Measurements from ENCODE around the gene DLG2. TPM values are rescaled to one million over a fixed set of nuclear protein-coding genes. Genes with fewer than 3 reads are reported as not detected.

Gene DLG2
- polyA plus RNA-seq, 6 donors from 2014 or later: 0.93 to 2.4 (median 1.3) TPM

GRCh38 chr11:84922212-84922805 lies 704.8 kb downstream of the DLG2 start:
- Mint-ChIP-seq H3K4me1 (peaks cover 0 to 14% (median 3%) of the 10 kb centered on the region in 3 donors), H3K9me3 (peaks cover 0 to 4% (median 0%) of the 10 kb centered on the region in 7 donors), H3K4me3 (peak overlapping the region in 6 of 8 donors; percentile 35 to 85 (median 74)), H3K27ac (no peak overlapping the region), H3K27me3 (peaks cover 0 to 5% (median 0%) of the 10 kb centered on the region in 3 donors), H3K36me3 (no peaks in the 10 kb centered on the region)
- no peak for DNase-seq
- ATAC-seq (ENCODE audit: low read depth in 2 of 2): no peak

GRCh38 chr11:84914511-84914910 lies 712.6 kb downstream of the DLG2 start:
- no peak overlapping the region for H3K27ac Mint-ChIP-seq
- H3K4me1 Mint-ChIP-seq: no peaks in the 10 kb centered on the region
- peaks cover 0 to 10% of the 10 kb centered on the region in 2 donors for H3K36me3 Mint-ChIP-seq
- ATAC-seq (ENCODE audit: low read depth in 2 of 2): no peak
- no peak for DNase-seq
- no peak overlapping the region for H3K4me3 Mint-ChIP-seq
- no peaks in the 10 kb centered on the region for H3K27me3 Mint-ChIP-seq
- peaks cover 0 to 13% (median 6%) of the 10 kb centered on the region in 7 donors for H3K9me3 Mint-ChIP-seq

GRCh38 chr11:84909740-84910139 lies 717.4 kb downstream of the DLG2 start:
- H3K36me3 Mint-ChIP-seq: no peaks in the 10 kb centered on the region
- H3K9me3 Mint-ChIP-seq: peaks cover 0 to 10% (median 0%) of the 10 kb centered on the region in 7 donors

DNA sequence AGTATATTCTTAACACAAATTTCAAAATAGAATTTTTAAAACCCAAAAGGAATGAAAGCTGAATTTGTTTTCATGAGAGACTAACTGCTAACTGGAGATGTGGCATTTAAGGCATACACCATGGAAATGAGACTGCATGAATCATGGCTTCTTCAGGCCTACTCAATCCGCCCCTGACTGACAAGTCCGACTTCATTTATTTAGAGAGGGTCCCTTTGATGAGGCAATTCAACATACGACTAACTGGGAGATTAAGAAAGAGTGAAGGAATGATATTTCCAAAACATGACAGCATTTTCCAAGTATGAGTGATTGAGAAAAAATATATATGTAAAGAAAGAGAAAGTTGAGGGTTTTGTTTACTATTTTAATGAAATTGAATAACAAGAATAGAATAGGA lies 720.1 kb downstream of the DLG2 start:
- Mint-ChIP-seq H3K9me3 (peaks cover 0 to 10% (median 2%) of the 10 kb centered on the region in 7 donors), H3K27me3 (no peaks in the 10 kb centered on the region), H3K27ac (no peak overlapping the region), H3K4me3 (no peak overlapping the region), H3K4me1 (no peaks in the 10 kb centered on the region), H3K36me3 (no peaks in the 10 kb centered on the region)
- ATAC-seq (ENCODE audit: low read depth in 2 of 2) (no peak), DNase-seq (no peak)

More at GRCh38 chr11:84909740-84910139, 717.4 kb downstream of the DLG2 start:
- no peak overlapping the region for H3K27ac Mint-ChIP-seq
- H3K4me1 Mint-ChIP-seq: no peaks in the 10 kb centered on the region
- no peak for ATAC-seq (ENCODE audit: low read depth in 2 of 2)
- no peak for DNase-seq
- no peaks in the 10 kb centered on the region for H3K27me3 Mint-ChIP-seq
- no peak overlapping the region for H3K4me3 Mint-ChIP-seq

DNA sequence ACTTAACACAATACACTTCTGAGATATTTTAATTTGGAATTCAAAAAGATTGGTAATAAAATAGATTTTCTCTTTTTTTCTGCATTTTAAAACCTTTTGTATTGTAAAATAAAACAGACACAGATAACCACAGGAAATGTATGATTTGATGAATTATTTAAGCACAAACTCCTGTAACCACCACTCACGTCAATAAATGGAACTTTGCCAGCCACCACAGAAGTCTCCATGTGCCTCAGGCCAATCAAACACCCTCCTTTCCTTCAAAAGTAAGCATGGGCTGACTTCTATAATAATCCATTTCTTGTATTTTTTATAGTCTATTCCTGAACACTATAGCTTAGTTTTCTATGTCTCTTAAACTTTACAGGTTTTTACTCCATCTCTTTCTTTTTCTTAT lies 721.7 kb downstream of the DLG2 start:
- no peaks in the 10 kb centered on the region for H3K36me3 Mint-ChIP-seq
- DNase-seq (no peak), ATAC-seq (ENCODE audit: low read depth in 2 of 2) (no peak)
- no peak overlapping the region for H3K4me3 Mint-ChIP-seq
- H3K9me3 Mint-ChIP-seq: peaks cover 0 to 6% (median 2%) of the 10 kb centered on the region in 7 donors
- no peaks in the 10 kb centered on the region for H3K4me1 Mint-ChIP-seq
- H3K27me3 Mint-ChIP-seq: no peaks in the 10 kb centered on the region
- no peak overlapping the region for H3K27ac Mint-ChIP-seq

DNA sequence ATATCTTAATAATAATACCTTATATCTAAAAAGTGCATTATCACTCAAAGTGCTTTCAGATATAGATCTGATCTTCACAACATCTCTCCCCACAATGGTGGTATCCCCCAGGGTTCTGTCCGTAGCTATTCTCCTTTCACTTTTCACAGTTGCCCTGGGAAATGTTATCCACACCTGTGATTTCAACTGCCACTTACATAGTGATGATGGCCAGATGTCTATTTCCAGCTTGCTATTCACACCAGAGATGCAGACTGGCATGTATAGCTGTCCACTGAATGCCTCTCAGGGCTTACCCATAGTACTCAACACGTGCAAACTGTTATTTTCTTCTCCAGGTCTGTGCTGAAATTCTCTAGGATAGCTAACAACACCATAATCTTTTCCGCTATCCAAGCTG lies 724.7 kb downstream of the DLG2 start:
- H3K9me3 Mint-ChIP-seq: peaks cover 0 to 5% (median 0%) of the 10 kb centered on the region in 7 donors
- H3K36me3 Mint-ChIP-seq: no peaks in the 10 kb centered on the region
- no peak overlapping the region for H3K27ac Mint-ChIP-seq

GRCh38 chr11:84901991-84902390 lies 725.2 kb downstream of the DLG2 start:
- Mint-ChIP-seq H3K4me1 (no peaks in the 10 kb centered on the region), H3K36me3 (no peaks in the 10 kb centered on the region), H3K4me3 (no peak overlapping the region), H3K9me3 (peaks cover 0 to 5% (median 0%) of the 10 kb centered on the region in 7 donors), H3K27me3 (no peaks in the 10 kb centered on the region), H3K27ac (no peak overlapping the region)
- DNase-seq: no peak
- no peak for ATAC-seq (ENCODE audit: low read depth in 2 of 2)

More for the DNA sequence above, 724.7 kb downstream of the DLG2 start:
- Mint-ChIP-seq H3K4me1 (no peaks in the 10 kb centered on the region), H3K4me3 (no peak overlapping the region), H3K27me3 (no peaks in the 10 kb centered on the region)
- no peak for ATAC-seq (ENCODE audit: low read depth in 2 of 2)
- no peak for DNase-seq

GRCh38 chr11:84899740-84900139 lies 727.4 kb downstream of the DLG2 start:
- no peaks in the 10 kb centered on the region for H3K36me3 Mint-ChIP-seq
- H3K9me3 Mint-ChIP-seq: peaks cover 0 to 5% (median 0%) of the 10 kb centered on the region in 7 donors
- ATAC-seq (ENCODE audit: low read depth in 2 of 2) (no peak), DNase-seq (no peak)
- no peaks in the 10 kb centered on the region for H3K27me3 Mint-ChIP-seq
- H3K4me3 Mint-ChIP-seq: no peak overlapping the region
- no peaks in the 10 kb centered on the region for H3K4me1 Mint-ChIP-seq
- H3K27ac Mint-ChIP-seq: no peak overlapping the region

GRCh38 chr11:84899134-84899533 lies 728.0 kb downstream of the DLG2 start:
- peaks cover 0 to 5% (median 0%) of the 10 kb centered on the region in 7 donors for H3K9me3 Mint-ChIP-seq
- DNase-seq (no peak), ATAC-seq (ENCODE audit: low read depth in 2 of 2) (no peak)
- H3K4me3 Mint-ChIP-seq: no peak overlapping the region
- no peaks in the 10 kb centered on the region for H3K27me3 Mint-ChIP-seq
- no peaks in the 10 kb centered on the region for H3K36me3 Mint-ChIP-seq
- no peak overlapping the region for H3K27ac Mint-ChIP-seq
- H3K4me1 Mint-ChIP-seq: no peaks in the 10 kb centered on the region

DNA sequence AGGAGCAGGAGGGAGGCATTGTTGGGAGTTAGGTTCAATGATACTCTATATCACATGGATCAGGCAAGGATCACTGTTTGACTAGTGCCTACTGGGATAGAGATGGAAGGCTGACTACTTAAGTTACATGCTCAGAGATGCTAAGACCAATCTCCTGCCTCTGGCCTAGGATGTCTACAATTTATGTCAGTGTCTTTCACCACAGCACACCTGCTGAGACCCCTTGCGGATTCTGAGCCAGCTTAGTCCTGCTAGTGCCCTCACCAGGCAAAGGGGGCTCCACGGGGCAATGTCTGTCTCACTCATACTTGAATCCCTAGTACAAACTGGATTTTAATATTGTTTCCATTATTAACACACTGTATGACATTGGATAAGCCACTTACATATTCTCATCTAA lies 732.5 kb downstream of the DLG2 start:
- DNase-seq (no peak), ATAC-seq (ENCODE audit: low read depth in 2 of 2) (no peak)
- Mint-ChIP-seq H3K36me3 (no peaks in the 10 kb centered on the region), H3K27me3 (no peaks in the 10 kb centered on the region), H3K4me3 (no peak overlapping the region), H3K4me1 (no peaks in the 10 kb centered on the region), H3K27ac (no peak overlapping the region), H3K9me3 (peaks cover 0 to 4% (median 0%) of the 10 kb centered on the region in 7 donors)

DNA sequence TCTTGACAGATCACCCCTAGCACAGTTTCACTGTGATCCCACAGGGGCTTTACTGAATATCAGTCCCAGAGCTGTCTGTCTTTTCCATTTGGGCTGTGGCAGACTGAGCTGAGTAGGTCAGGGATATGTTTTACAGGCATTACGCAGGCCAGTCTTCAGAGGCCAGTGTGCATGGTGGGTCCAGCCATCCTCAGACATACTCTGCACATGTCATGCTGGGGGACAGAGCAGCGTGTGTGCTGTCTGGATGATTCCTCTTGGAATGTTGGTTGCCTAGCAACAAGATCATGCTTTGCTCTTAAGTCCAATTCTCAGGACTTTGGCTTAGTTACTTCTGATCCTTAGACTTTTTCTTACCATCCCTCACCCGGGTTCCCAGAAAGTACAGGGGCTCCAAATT lies 736.5 kb downstream of the DLG2 start:
- DNase-seq: no peak
- H3K27me3 Mint-ChIP-seq: no peaks in the 10 kb centered on the region
- H3K4me1 Mint-ChIP-seq: no peaks in the 10 kb centered on the region
- H3K36me3 Mint-ChIP-seq: no peaks in the 10 kb centered on the region
- H3K27ac Mint-ChIP-seq: no peak overlapping the region
- no peak overlapping the region for H3K4me3 Mint-ChIP-seq
- H3K9me3 Mint-ChIP-seq: peaks cover 0 to 5% (median 0%) of the 10 kb centered on the region in 7 donors
- no peak for ATAC-seq (ENCODE audit: low read depth in 2 of 2)

DNA sequence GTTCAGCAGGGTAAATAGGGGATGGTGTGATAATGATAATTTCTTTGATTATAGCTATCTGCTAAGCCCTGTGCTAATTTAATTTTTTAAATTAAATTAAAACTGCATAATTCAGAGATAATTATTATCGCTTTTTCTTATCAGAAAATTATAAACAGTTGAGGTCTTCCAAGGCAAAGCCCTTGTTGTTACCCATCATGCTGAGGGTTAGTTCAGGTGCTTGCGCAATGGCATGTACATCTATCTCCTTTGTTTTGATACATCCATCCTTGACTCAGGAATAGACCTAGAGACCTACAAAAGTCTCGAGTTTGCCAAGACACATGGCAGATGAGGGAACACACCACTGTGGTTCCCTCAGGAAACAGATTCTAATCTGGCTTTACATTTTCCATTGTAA lies 737.6 kb downstream of the DLG2 start:
- Mint-ChIP-seq H3K9me3 (peaks cover 0 to 5% (median 0%) of the 10 kb centered on the region in 7 donors), H3K27me3 (no peaks in the 10 kb centered on the region), H3K36me3 (no peaks in the 10 kb centered on the region), H3K4me3 (no peak overlapping the region), H3K27ac (no peak overlapping the region), H3K4me1 (no peaks in the 10 kb centered on the region)
- DNase-seq (no peak), ATAC-seq (ENCODE audit: low read depth in 2 of 2) (no peak)

GRCh38 chr11:84887055-84887629 lies 740.0 kb downstream of the DLG2 start:
- Mint-ChIP-seq H3K36me3 (peaks cover 0 to 5% of the 10 kb centered on the region in 2 donors), H3K4me3 (no peak overlapping the region), H3K27me3 (no peaks in the 10 kb centered on the region)

GRCh38 chr11:84886344-84886743 lies 740.8 kb downstream of the DLG2 start:
- Mint-ChIP-seq H3K9me3 (peaks cover 0 to 10% (median 5%) of the 10 kb centered on the region in 7 donors), H3K4me3 (no peak overlapping the region), H3K27ac (no peak overlapping the region), H3K27me3 (no peaks in the 10 kb centered on the region), H3K36me3 (peaks cover 0 to 7% of the 10 kb centered on the region in 2 donors), H3K4me1 (no peaks in the 10 kb centered on the region)
- no peak for ATAC-seq (ENCODE audit: low read depth in 2 of 2)
- DNase-seq: no peak

More at GRCh38 chr11:84887055-84887629, 740.0 kb downstream of the DLG2 start:
- no peak for DNase-seq
- no peak for ATAC-seq (ENCODE audit: low read depth in 2 of 2)
- H3K9me3 Mint-ChIP-seq: peaks cover 0 to 8% (median 4%) of the 10 kb centered on the region in 7 donors
- H3K4me1 Mint-ChIP-seq: no peaks in the 10 kb centered on the region
- H3K27ac Mint-ChIP-seq: no peak overlapping the region
